ENCODE measurements around the gene AFAP1L2. TPM values are rescaled to one million over a fixed set of nuclear protein-coding genes. Genes with fewer than 3 reads are reported as not detected.

Gene AFAP1L2
- total RNA-seq, 1 donor from 2014 or later = 0.98 TPM

- Mint-ChIP-seq H3K9me3 (ENCODE audit: low read depth) (peaks cover 1% of the 10 kb centered on the region), H3K36me3 (ENCODE audit: insufficient read depth) (peaks cover 7% of the 10 kb centered on the region), H3K4me1 (ENCODE audit: low read depth) (peaks cover 6% of the 10 kb centered on the region), H3K27ac (no peak overlapping the region), H3K4me3 (ENCODE audit: low read depth) (no peak overlapping the region), H3K27me3 (no peaks in the 10 kb centered on the region)
- no peak for DNase-seq (ENCODE audit: low spot score, unreplicated experiment)
- no peak for TF ChIP-seq CTCF (IDR thresholded peaks at IDR 0.05; ENCODE audit: unreplicated experiment)
These were observed 103.1 kb downstream of the AFAP1L2 start for GRCh38 chr10:114301177-114301576.

- H3K36me3 Mint-ChIP-seq (ENCODE audit: insufficient read depth) = peaks cover 16% of the 10 kb centered on the region
These were observed 104.2 kb downstream of the AFAP1L2 start for GRCh38 chr10:114300036-114300645.

GRCh38 chr10:114297136-114297705 is 107.1 kb downstream of the AFAP1L2 start:
- no peak for DNase-seq (ENCODE audit: low spot score, unreplicated experiment)
- Mint-ChIP-seq H3K4me1 (ENCODE audit: low read depth) (no peaks in the 10 kb centered on the region), H3K4me3 (ENCODE audit: low read depth) (no peak overlapping the region), H3K27ac (no peak overlapping the region), H3K36me3 (ENCODE audit: insufficient read depth) (peaks cover 22% of the 10 kb centered on the region), H3K9me3 (ENCODE audit: low read depth) (peaks cover 16% of the 10 kb centered on the region), H3K27me3 (no peaks in the 10 kb centered on the region)
- no peak for TF ChIP-seq CTCF (IDR thresholded peaks at IDR 0.05; ENCODE audit: unreplicated experiment)

More at GRCh38 chr10:114300036-114300645, 104.2 kb downstream of the AFAP1L2 start:
- peaks cover 11% of the 10 kb centered on the region for H3K9me3 Mint-ChIP-seq (ENCODE audit: low read depth)
- no peak overlapping the region for H3K27ac Mint-ChIP-seq
- H3K27me3 Mint-ChIP-seq = no peaks in the 10 kb centered on the region
- H3K4me3 Mint-ChIP-seq (ENCODE audit: low read depth) = no peak overlapping the region
- no peak for TF ChIP-seq CTCF (IDR thresholded peaks at IDR 0.05; ENCODE audit: unreplicated experiment)
- peaks cover 6% of the 10 kb centered on the region for H3K4me1 Mint-ChIP-seq (ENCODE audit: low read depth)
- DNase-seq (ENCODE audit: low spot score, unreplicated experiment) = no peak

- H3K4me3 Mint-ChIP-seq (ENCODE audit: low read depth) = no peak overlapping the region
- no peak overlapping the region for H3K27ac Mint-ChIP-seq
- H3K9me3 Mint-ChIP-seq (ENCODE audit: low read depth) = peaks cover 16% of the 10 kb centered on the region
- no peaks in the 10 kb centered on the region for H3K27me3 Mint-ChIP-seq
- no peak for TF ChIP-seq CTCF (IDR thresholded peaks at IDR 0.05; ENCODE audit: unreplicated experiment)
- peaks cover 25% of the 10 kb centered on the region for H3K36me3 Mint-ChIP-seq (ENCODE audit: insufficient read depth)
- H3K4me1 Mint-ChIP-seq (ENCODE audit: low read depth) = no peaks in the 10 kb centered on the region
- DNase-seq (ENCODE audit: low spot score, unreplicated experiment) = no peak
These were observed 108.9 kb downstream of the AFAP1L2 start for GRCh38 chr10:114295393-114295792.

GRCh38 chr10:114294549-114294948 is 109.8 kb downstream of the AFAP1L2 start:
- H3K27ac Mint-ChIP-seq = no peak overlapping the region
- no peaks in the 10 kb centered on the region for H3K4me1 Mint-ChIP-seq (ENCODE audit: low read depth)
- no peak for DNase-seq (ENCODE audit: low spot score, unreplicated experiment)
- H3K9me3 Mint-ChIP-seq (ENCODE audit: low read depth) = peaks cover 16% of the 10 kb centered on the region
- no peak for TF ChIP-seq CTCF (IDR thresholded peaks at IDR 0.05; ENCODE audit: unreplicated experiment)
- H3K27me3 Mint-ChIP-seq = no peaks in the 10 kb centered on the region
- H3K4me3 Mint-ChIP-seq (ENCODE audit: low read depth) = no peak overlapping the region
- peaks cover 26% of the 10 kb centered on the region for H3K36me3 Mint-ChIP-seq (ENCODE audit: insufficient read depth)

Measured in progenitor cell of endocrine pancreas (in vitro differentiated cells).